GM21528 (cell line): Measurements from ENCODE around the gene CAMK2A.

Experiments used
- ATAC-seq: cut with Tn5 transposase; IDR thresholded peaks from one replicate; pipeline ENCODE4 v1.9.1; 2021; ENCODE audit warnings: mild to moderate bottlenecking, moderate library complexity; ENCODE audit not compliant: unreplicated experiment, low FRiP score

CAMK2A gene

DNA sequence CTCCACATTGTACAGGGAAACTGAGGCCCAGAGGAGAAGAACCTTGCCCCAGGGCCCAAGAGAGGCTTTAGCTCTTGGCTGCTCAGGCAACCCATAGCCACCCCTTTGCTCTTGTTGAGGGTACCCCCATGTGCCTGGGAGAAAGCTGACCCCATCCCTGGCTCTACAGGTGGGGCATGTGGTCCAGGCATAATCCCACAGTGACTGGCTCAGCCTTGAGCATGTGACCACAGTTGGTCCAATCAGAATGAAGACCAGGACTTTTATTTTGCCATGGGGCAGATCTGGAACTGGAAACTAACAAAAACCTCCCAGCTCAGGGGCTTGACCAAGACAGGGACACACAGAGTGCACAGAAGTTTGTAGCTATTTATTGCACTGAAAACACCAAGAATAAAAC, 70.4 kb downstream of the CAMK2A start:
- ATAC-seq: no peak

DNA sequence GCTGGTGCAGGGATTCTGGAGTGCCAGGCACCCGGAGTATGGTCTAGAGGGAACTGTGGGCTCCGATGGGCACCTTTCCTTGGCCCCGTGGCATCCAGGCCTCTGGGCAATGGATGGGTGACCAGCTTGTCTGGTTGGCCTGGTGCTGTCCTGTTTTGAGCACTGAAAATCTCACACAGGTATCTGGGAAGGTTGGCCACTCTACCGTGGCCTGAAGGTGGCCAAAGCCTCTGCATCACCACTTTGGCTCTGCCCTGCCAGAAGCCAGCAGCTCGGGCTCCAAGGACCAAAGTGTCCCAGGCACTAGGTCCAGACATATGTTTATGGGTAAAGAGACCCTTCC, 70.9 kb downstream of the CAMK2A start:
- ATAC-seq: no peak

DNA sequence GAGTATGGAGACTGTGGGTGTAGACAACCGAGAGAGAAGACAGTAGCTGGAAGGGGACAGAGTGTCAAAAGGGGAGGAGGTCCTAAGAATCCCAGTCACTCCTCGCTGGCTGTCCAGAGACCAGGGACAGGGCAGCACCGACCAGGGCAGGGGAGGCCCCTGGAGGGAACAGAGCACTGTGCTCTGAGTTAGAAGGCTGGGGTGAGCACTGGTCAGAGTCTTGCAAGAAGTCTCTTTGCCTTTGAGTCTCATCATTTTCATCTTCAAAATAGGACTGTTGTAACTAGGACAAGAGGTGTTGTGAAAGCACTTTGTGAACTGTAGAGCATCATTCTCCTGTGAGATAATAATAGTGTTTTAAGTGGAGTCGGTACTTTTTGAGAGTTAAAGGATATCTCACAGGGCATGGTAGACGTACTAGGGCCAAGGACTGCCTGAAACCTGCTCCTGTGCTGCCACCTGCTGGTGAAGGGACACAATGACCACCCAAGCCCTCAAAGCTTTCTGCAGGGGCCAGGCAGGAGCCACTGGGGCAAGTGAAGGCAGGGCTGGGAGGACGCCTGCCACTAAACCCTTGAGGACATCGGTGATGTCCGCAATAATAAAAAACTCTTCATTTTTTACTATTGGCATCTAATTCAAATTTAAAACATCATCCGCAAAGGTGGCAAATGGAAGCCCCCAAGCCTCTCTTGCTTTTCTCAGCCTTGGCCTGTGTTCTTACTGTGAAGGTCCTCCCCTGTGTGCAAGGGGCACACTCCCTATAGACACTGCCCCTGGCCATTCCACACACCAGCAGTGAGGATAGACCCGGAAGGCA, 71.5 kb downstream of the CAMK2A start:
- ATAC-seq: peak; percentile 88

DNA sequence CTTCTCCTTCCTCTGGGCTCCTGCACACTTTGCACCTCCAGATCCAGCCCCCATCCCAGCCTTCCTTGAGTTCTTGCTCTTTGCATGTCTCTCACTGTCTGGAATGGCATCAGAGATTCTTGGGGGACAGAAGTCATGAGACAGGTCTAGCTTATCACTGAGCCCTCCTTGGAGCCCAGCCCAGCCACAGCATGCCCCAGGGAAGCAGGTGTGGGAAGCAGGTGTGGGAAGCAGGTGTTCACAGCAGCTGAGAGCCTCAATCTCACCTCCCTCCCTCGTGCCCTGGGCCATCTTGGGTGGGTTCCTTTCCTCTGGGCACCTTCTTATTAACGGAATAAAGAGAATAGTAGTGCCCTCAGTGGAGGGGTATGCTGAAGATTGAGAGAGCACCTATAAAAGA, 72.5 kb downstream of the CAMK2A start:
- ATAC-seq: no peak

DNA sequence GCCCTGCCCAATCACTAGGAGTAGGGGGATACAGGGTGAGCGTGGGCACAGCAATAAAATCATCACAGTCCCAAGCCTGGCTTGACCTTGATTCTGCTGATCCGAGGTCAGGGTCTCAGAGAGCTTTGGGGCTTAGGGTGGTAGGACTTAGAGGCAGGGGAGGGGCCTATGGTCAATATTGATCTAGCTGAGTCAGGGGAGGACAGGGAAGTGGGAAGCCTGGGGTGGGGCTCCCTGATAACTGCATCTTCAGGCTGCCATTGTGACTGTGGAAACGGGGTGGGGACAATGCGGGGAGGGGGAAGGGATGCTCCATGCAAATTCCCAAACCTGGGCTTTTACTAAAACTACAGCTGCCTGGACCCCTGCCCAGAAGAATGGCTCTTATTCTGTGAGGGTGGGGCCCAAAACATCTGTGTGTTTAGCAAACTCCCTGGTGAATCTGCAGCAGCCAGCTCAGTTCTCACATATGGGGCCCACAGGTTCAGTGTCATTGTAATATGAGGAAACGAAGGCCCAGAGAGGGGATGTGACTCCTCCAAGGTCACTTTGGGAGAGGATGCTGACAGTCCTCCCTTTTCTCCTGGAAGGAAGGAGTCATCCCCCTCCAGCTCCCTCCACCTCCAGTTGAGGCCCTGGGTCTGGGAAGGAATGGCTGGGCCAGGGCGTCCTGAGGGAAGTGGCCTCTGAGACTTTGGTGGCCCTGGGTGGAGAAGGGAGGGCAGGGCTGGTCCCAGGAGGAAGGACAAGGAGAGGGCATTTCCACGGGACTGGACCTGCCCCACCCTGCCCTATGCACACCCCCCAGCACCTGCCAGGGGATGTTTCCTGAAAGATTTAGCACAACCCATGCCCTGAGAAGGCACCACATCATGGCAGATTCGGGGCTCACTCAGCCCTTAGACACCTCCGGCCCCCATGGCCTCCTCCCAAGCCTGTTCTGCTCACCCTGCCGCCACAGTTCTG, 73.3 kb downstream of the CAMK2A start:
- ATAC-seq: no peak

DNA sequence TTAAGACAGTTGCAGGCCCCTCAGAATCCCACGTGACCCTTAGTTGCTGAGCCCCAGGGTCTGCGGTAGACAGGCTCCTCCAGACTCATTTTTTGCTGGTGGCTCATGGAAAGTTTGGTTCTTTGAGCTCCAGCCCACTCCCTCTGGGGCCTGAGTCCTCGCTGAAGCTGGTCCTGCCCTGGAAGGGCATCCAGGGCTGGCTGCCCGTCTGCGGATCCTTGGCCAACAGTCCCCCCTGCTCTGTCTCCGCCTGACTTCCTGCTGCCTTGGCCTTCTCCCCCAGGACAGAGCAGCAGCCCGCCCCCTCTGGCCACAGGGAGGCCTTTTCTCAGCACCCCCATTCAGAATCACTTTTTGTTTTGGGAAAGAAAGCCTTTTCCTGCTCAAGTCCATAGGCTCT, 75.3 kb downstream of the CAMK2A start:
- ATAC-seq: no peak

DNA sequence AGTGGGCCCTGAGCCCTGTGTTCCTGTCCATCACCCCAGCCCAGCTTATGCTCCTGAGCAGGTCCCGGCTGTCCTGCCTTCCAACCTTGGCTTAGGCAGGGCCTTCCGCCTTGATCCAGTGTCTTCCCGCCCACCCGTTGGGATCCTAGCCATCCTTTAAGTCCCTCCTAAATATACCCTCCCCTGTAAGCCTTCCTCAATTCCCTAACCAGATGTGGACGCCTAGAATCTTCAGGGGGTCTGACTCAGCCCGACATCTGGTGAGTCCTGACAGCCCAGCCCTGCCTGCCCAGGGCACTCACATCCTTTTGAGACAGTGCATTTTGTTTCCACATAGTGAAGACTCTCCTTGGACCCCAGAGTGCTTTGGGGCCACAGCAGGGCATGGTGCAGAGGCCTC, 76.0 kb downstream of the CAMK2A start:
- no peak for ATAC-seq

DNA sequence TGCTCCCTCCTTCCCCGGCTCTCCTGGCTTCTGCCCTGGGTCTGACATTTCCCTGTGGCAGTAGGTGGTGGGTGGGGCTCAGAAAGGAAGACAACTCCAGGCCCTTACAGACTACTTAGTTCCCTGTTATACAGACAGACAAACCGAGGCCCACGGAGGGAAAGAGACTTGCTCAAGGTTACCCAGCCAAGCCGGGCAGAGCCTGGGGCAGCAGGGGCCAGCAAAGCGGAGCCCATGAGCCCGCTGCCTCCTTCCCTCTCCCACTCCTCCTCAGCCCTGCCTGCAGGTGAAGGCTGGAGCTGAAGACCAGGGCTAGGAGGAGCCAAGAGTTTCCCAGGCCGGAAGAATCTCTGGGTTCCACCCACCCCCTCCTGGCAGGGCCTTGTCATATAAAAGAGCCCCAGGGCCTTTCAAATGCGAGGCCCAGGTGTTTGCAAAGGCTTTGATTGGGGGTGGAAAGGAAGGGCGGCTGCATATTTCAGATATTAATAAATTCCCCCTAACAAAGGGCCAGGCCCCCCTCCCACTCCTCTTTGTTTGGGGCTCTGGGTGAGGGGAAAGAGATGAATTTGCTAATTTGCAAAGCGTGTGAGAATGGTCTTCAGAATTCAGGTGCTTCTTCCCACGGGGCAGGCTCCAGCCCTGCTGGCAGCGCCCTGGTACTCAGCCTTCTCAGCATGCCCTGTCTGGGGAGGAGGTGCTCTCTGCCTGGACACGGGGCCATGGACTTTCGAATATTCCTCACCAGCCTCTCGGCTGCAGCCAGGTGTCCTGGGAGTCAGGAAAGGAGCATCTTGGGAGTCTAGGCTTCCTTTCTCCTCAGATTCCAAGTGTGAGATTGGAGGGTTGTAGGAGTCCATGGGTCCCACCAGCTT, 78.2 kb downstream of the CAMK2A start:
- no peak for ATAC-seq

DNA sequence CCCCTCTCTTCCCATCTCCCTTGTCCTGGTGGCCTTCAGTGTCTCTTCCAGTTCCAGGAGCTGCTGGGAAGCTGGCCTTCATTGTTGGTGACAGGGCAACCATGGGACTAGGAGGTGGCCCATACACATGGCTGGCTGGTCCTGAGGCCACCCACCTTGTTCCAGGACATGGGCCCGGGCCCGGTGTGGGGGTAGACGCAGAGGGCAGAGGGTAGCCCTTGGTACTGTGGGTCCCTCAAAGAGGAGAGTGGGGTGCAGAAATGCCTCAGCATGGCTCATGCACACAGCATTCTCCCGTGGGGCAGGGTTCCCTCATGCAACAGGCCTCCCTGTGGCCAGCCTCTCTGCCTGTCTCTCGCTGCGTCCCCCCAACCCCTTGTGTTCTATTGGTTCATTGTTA, 78.9 kb downstream of the CAMK2A start:
- no peak for ATAC-seq

DNA sequence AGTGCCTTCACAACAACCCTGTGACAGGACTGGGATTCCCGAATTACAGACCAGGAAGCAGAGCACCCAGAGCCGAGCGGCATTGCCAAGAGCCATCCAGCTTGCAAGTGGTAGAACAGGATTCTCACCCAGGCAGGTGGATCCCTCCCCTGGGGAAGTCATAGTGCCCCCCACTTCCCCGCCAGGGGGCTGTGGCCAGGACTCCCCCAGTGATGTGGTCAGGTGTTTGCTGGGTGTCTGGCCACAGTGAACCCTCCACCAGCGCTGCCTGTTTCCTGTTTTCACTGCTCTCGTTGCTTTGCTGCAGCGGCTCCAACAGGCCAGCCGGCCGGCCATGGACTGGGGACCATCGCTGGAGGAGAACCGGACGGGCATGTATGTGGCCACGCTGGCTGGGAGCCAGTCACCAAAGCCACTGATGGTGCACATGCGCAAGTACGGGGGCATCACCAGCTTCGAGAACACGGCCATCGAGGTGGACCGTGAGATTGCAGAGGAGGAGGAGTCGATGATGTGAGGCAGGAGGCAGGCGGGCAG, 80.4 kb downstream of the CAMK2A start:
- ATAC-seq: no peak

DNA sequence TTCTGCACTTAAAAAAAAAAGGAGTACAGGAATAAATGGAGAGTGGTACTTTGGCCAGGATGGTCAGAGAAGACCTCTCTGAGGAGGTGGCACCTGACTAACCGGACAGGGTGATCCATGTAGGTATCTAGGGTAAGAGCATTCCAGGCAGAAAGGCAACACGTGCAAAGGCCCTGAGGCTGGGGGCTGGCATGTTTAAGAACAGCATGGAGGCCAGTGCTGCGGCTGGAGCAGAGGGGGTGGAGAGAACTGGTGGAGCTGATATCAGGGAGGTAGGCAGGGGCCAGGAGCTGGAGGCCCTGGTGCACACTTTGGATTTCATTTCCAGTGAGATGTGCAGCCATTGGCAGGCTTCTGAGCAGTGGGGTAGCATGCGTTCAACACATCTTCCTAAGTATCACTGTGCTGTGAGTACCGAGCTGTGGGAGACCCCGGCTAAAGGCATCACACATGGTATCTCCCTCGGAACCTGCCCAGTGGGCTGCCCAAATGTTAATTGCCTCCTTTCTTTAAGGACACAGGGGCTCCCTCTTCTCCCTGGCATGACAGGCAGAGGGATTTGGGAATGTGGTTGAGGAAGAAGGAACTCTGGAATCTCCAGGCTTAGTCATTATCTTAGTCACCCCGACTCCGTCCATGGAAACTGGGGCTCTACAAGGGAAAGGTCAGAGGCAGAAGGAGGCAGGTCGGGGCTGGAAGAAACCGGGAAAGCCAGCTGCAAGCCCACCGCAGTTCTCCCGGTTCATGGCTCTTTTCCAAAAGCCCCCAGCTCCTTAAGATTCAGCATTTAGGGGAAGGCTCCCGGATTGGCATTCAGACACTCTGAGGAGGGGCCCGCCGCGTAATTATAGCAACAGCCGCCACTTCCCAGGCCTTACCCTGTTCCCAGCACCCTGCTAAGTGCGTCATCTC, 81.1 kb downstream of the CAMK2A start:
- no peak for ATAC-seq

DNA sequence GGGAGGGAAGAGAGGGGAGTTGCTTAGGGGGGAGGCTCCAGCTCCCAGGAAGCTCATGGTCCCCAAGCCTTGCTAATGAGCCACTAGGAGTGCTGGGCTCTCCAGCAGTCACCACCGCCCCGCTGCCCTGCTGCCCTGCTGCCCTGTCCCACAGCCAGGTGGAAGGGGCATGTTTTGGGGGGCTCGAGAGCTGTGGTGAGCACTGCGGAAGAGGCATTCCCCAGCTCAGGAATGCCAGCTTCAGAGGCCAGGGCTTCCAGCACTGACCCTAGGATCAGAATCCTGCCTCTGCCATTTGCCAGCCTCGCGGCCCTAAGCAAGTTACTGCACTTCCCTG, 82.8 kb downstream of the CAMK2A start:
- no peak for ATAC-seq

DNA sequence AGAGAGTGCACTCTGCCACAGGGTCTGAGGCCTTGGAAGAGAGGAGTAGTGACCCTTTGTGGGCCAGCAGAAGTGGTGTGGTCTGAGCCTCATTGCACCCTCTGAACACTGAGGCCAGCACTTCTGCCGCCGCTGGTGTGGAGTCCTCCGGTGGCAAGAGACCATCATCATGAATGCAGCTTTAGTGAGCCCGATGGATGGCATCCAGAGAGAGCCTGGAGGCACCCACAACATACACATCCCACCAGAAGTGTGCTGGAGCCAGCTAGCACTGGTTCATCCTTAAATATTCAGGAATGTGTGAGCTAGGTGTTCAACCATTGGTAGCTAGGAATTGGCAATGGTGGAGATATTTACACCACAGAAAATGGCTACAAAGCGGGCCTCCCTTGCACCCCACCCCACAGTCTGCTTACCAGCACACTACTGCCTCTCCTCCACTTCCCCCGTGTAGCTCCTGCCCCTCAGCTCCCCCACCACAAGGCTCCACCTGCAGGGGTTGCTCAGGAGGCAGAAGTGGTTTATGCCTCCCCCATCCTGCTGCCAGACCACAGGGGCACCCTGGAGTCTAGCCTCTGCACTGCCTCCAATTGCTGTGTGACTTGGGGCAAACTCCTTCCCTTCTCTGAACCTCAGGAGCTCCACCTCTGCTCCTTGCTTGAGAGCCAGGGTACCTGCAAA, 83.3 kb downstream of the CAMK2A start:
- no peak for ATAC-seq

DNA sequence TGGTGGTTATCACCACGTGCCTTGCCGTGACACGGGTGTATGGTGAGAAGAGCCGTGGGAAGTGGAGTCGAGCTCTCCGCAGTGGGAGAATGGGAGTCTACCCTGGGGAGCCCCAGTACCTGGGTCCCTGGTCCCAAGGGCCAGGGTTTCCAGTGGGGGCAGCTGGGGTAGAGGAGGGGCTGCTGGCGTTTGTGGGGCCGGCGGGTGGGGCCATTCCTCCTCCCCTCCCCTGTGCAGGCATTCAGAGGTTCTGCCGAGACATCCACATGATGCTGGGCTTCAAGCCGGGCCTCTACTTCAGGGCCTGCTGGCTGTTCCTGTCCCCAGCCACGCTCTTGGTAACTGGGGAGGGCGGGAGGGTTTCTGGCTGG, 85.0 kb downstream of the CAMK2A start:
- no peak for ATAC-seq

DNA sequence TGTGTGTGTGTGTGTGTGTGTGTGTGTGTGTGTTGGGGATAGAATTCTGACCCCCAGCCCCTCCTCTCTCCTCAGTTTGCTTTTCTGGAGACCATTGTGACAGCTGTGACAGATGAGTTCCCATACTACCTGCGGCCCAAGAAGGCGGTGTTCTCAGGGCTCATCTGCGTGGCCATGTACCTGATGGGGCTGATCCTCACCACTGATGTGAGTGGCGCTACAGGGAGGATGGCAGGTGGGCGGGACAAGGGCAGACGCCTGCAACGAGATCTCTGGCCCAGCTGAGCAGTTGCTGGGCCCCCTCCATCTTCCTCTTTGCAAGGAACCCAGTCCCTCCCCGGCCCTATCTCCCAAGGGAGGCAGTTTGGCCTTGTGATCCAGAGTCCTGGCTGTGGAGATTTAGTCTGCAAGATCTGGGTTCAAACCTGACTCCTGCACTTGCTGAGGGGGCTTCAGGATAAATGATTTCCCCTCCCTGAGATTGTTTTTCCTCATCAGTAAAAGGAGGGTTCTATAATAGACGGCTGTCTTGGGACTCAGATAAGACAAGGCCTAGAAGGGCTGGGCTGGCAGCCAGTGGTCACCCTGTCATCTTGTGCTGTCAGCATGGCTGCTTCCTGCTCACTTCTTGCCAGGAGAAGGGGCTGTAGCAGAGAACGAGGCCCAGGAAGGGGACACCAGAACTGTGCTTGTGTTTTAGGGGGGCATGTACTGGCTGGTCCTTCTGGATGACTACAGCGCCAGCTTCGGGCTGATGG, 85.6 kb downstream of the CAMK2A start:
- no peak for ATAC-seq

DNA sequence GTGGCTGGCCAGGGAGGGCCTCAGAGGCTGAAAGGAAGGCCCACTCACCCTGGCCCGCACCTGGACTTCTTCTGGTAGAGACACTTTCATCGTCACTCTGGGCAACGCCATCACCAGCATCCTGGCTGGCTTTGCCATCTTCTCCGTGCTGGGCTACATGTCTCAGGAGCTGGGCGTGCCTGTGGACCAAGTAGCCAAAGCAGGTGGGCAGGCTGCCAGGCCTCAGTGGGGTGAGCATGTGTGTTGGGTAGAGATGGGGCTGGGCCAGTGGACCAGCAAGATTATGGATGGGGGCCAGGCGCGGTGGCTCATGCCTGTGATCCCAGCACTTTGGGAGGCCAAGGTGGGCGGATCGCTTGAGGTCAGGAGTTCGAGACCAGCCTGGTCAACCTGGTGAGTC, 87.1 kb downstream of the CAMK2A start:
- no peak for ATAC-seq

DNA sequence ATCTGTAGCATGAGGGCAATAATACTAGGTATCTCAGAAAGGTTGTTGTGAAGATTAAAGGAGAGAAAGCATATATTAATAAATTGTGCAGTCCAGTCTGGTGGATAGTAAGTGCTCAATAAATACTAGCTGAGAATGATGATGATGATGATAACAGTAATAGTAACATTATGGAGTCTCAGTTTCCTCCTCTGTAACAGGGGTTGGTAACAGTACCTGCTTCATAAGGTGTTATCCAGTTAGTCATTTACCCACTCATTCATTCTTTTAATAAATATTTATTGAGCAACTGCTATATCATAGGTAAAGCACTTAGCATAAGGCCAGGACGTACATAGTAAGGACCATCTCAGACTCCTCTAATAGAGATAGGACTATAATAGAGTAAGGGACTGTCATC, 92.1 kb downstream of the CAMK2A start:
- ATAC-seq: no peak

DNA sequence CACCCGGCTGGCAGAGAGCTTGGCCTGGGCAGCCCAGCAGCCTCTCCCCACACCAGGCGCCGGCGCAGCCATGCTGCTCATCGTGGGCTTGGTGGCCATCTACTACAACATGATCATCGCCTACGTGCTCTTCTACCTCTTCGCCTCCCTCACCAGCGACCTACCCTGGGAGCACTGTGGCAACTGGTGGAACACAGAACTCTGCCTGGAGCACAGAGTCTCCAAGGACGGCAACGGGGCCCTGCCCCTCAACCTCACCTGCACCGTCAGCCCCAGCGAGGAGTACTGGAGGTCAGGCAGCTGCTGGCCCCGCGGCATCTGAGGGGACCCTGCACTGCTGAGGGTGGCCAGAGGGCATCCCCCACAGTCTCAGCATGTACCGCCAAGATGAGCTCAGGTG, 92.6 kb downstream of the CAMK2A start:
- ATAC-seq: no peak
